ENCODE measurements around the gene NPC1.

Gene NPC1

GRCh38 chr18:23612434-23613090, 26.3 kb upstream of the NPC1 start:
- Histone ChIP-seq H3K4me3 (ENCODE audit: severe bottlenecking) (no peak overlapping the region), H3K36me3 (ENCODE audit: low read depth) (no peaks in the 10 kb centered on the region), H3K4me1 (ENCODE audit: insufficient read depth, poor library complexity, severe bottlenecking) (no peaks in the 10 kb centered on the region), H3K9me3 (ENCODE audit: severe bottlenecking) (no peaks in the 10 kb centered on the region), H3K27ac (ENCODE audit: poor library complexity, severe bottlenecking) (no peak overlapping the region), H3K27me3 (ENCODE audit: insufficient read depth, poor library complexity, severe bottlenecking) (no peaks in the 10 kb centered on the region)
- no peak for TF ChIP-seq CTCF (IDR thresholded peaks at IDR 0.05; ENCODE audit: poor library complexity, severe bottlenecking)
- ATAC-seq (ENCODE audit: low read depth) (no peak), DNase-seq (ENCODE audit: low spot score) (no peak)

- TF ChIP-seq CTCF (IDR thresholded peaks at IDR 0.05; ENCODE audit: poor library complexity, severe bottlenecking) = no peak
- DNase-seq (ENCODE audit: low spot score) = no peak
- Histone ChIP-seq H3K36me3 (ENCODE audit: low read depth) (no peaks in the 10 kb centered on the region), H3K4me1 (ENCODE audit: insufficient read depth, poor library complexity, severe bottlenecking) (no peaks in the 10 kb centered on the region), H3K27ac (ENCODE audit: poor library complexity, severe bottlenecking) (no peak overlapping the region), H3K27me3 (ENCODE audit: insufficient read depth, poor library complexity, severe bottlenecking) (no peaks in the 10 kb centered on the region), H3K9me3 (ENCODE audit: severe bottlenecking) (no peaks in the 10 kb centered on the region), H3K4me3 (ENCODE audit: severe bottlenecking) (no peak overlapping the region)
- no peak for ATAC-seq (ENCODE audit: low read depth)
These were observed 23.2 kb upstream of the NPC1 start for GRCh38 chr18:23609390-23610023.

- no peak for TF ChIP-seq CTCF (IDR thresholded peaks at IDR 0.05; ENCODE audit: poor library complexity, severe bottlenecking)
- DNase-seq (ENCODE audit: low spot score) (no peak), ATAC-seq (ENCODE audit: low read depth) (no peak)
- Histone ChIP-seq H3K27ac (ENCODE audit: poor library complexity, severe bottlenecking) (no peak overlapping the region), H3K4me3 (ENCODE audit: severe bottlenecking) (no peak overlapping the region), H3K27me3 (ENCODE audit: insufficient read depth, poor library complexity, severe bottlenecking) (no peaks in the 10 kb centered on the region), H3K36me3 (ENCODE audit: low read depth) (no peaks in the 10 kb centered on the region), H3K9me3 (ENCODE audit: severe bottlenecking) (no peaks in the 10 kb centered on the region), H3K4me1 (ENCODE audit: insufficient read depth, poor library complexity, severe bottlenecking) (no peaks in the 10 kb centered on the region)
These were observed 21.9 kb upstream of the NPC1 start for GRCh38 chr18:23608211-23608610.

GRCh38 chr18:23605941-23606340, 19.6 kb upstream of the NPC1 start:
- no peak for TF ChIP-seq CTCF (IDR thresholded peaks at IDR 0.05; ENCODE audit: poor library complexity, severe bottlenecking)
- Histone ChIP-seq H3K36me3 (ENCODE audit: low read depth) (no peaks in the 10 kb centered on the region), H3K9me3 (ENCODE audit: severe bottlenecking) (no peaks in the 10 kb centered on the region), H3K4me3 (ENCODE audit: severe bottlenecking) (no peak overlapping the region), H3K27me3 (ENCODE audit: insufficient read depth, poor library complexity, severe bottlenecking) (no peaks in the 10 kb centered on the region), H3K27ac (ENCODE audit: poor library complexity, severe bottlenecking) (no peak overlapping the region), H3K4me1 (ENCODE audit: insufficient read depth, poor library complexity, severe bottlenecking) (no peaks in the 10 kb centered on the region)
- ATAC-seq (ENCODE audit: low read depth) (no peak), DNase-seq (ENCODE audit: low spot score) (no peak)

GRCh38 chr18:23599809-23600208, 13.5 kb upstream of the NPC1 start:
- Histone ChIP-seq H3K27me3 (ENCODE audit: insufficient read depth, poor library complexity, severe bottlenecking) (no peaks in the 10 kb centered on the region), H3K4me1 (ENCODE audit: insufficient read depth, poor library complexity, severe bottlenecking) (no peaks in the 10 kb centered on the region), H3K27ac (ENCODE audit: poor library complexity, severe bottlenecking) (no peak overlapping the region), H3K36me3 (ENCODE audit: low read depth) (no peaks in the 10 kb centered on the region), H3K4me3 (ENCODE audit: severe bottlenecking) (no peak overlapping the region), H3K9me3 (ENCODE audit: severe bottlenecking) (no peaks in the 10 kb centered on the region)
- DNase-seq (ENCODE audit: low spot score) (no peak), ATAC-seq (ENCODE audit: low read depth) (no peak)
- no peak for TF ChIP-seq CTCF (IDR thresholded peaks at IDR 0.05; ENCODE audit: poor library complexity, severe bottlenecking)

Measured in RWPE2 (cell line).